ENCODE measurements around the gene HERPUD2.

DNA sequence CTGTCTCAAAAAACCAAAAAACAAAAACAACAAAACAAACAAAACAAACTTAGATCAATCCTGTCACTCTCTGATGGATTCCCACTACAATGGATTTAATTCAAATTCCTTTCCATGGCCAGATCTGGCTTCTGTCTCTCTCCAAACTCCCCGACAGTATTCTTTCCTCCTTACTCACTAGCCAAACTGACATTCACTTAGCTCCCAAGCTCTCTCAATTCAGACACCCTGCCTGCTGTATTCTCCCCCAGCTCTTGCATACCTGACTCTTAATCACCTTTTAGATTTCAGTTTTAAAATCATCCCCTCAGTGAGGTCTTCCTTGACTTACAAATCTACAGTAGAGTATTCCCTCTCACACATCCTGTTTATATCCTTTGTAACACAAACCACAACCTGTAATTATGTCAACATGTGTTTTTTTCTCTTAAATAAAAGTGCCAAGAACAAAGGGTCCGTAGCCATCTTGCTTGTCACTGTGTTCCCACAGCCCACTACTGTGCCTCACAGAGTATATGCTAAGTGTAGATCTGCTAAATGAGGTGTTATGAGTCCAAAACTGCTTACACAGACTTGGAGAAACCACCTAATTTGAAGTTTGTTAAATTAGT lies 14.4 kb downstream of the HERPUD2 start:
- TF ChIP-seq, protein P1, sequence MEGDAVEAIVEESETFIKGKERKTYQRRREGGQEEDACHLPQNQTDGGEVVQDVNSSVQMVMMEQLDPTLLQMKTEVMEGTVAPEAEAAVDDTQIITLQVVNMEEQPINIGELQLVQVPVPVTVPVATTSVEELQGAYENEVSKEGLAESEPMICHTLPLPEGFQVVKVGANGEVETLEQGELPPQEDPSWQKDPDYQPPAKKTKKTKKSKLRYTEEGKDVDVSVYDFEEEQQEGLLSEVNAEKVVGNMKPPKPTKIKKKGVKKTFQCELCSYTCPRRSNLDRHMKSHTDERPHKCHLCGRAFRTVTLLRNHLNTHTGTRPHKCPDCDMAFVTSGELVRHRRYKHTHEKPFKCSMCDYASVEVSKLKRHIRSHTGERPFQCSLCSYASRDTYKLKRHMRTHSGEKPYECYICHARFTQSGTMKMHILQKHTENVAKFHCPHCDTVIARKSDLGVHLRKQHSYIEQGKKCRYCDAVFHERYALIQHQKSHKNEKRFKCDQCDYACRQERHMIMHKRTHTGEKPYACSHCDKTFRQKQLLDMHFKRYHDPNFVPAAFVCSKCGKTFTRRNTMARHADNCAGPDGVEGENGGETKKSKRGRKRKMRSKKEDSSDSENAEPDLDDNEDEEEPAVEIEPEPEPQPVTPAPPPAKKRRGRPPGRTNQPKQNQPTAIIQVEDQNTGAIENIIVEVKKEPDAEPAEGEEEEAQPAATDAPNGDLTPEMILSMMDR (IDR thresholded peaks at IDR 0.05): no peak
- no peak for TF ChIP-seq POLR2A (IDR thresholded peaks at IDR 0.05)
